HFF-Myc (cell line): Measurements from ENCODE around the gene C1QTNF2.

ENCODE experiments used
- DNase-seq: peaks from one replicate; pipeline ENCODE4 v3.0.0-alpha.2; 2011; ENCODE audit warnings: low read depth; ENCODE audit errors: extremely low read depth
- H3K4me3 ChIP-seq: replicated peaks from 2 replicates; pipeline ENCODE4 v1.5.1; 2011; ENCODE audit warnings: low read depth, mild to moderate bottlenecking, control low read depth, low read length
- CTCF ChIP-seq: IDR thresholded peaks from 2 replicates; pipeline ENCODE4 v1.5.1; 2012; ENCODE audit warnings: mild to moderate bottlenecking, low read depth, low read length, control low read depth; ENCODE audit errors: missing control alignments

C1QTNF2 gene

GRCh38 chr5:160398806-160399205, 28.4 kb upstream of the C1QTNF2 start:
- no peak for TF ChIP-seq CTCF
- H3K4me3 ChIP-seq, result peak overlapping the region; percentile 50
- DNase-seq, result no peak

DNA sequence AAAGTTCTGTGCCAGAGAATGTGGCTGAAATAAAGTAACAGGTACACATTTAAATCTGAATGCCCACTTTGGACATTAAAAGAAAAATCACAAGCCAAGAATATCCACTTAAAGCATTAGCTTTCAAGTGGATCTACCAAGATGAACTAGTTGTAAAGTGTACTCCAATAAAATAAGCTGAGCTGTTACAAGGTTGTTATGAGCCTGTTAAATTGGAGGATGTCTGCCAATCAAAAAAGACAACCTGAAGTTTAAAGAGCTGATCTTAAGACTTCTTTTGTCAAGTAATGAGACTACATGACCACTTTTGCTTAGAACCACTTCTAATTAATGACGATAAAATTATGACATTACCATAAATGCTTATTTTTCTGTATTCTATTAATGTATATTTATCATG, 27.1 kb upstream of the C1QTNF2 start:
- no peak for DNase-seq
- TF ChIP-seq CTCF, result no peak
- no peak overlapping the region for H3K4me3 ChIP-seq

DNA sequence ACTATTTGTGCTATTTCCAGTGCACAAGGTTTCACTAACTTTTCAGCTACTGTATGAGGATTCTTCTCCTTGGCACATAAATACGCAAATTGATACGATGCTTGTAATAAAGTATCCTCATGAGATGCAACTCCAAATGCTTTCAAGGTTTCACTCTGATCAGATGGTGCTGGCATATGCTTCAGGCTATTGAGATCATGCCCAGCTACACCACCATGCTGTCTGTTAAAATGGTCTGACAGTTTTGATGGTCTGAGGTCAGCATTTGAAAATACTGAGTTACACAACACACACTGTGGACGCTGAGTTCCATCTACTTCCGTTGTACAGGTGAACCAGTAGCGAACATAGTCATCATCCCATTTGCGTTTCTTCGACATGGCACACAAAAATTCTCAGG, 24.7 kb upstream of the C1QTNF2 start:
- no peak for TF ChIP-seq CTCF

DNA sequence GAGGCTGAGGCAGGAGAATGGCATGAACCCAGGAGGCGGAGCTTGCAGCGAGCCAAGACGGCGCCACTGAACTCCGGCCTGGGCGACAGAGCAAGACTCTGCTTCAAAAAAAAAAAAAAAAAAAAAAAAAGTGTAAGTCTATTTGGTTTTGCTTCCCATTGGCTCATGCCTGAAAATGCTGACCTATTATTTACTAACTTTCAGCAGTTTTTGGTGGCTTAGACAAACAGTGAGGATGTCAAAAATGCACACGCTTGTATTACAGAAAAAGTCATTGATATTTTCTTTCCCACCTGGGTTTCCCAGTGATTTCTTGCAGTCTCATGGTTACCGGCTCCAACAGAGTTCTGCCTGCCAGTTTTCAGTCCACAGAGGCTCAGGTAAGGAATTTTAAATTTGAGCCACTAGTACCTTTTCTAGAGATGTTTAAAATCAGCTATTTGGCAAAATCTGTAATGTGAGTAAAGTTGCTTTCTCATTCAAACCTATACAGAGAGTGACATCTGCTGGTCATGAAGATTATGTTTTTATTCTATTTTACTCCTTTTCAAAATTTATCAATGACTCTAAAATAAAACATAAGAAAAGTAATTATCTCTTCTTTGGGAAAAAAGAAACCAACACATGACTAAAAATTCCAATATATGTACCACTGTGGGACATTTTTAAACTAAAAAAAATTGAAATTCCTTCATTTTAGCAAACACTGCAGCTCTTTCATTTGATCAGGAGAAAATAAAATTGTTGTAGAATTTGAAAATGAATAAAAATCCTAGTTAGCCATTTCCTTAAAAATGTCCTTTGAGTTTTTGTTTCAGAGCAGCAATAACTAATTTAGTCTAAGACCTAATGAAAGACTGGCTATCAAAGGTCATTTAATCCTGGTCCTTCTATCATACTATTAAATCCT, 20.6 kb upstream of the C1QTNF2 start:
- peak; percentile 27 for TF ChIP-seq CTCF
- H3K4me3 ChIP-seq, result no peak overlapping the region
- no peak for DNase-seq

More for the DNA sequence above, 24.7 kb upstream of the C1QTNF2 start:
- no peak for DNase-seq
- no peak overlapping the region for H3K4me3 ChIP-seq

GRCh38 chr5:160387445-160387844, 17.0 kb upstream of the C1QTNF2 start:
- DNase-seq, result no peak
- TF ChIP-seq CTCF, result no peak
- H3K4me3 ChIP-seq, result no peak overlapping the region

DNA sequence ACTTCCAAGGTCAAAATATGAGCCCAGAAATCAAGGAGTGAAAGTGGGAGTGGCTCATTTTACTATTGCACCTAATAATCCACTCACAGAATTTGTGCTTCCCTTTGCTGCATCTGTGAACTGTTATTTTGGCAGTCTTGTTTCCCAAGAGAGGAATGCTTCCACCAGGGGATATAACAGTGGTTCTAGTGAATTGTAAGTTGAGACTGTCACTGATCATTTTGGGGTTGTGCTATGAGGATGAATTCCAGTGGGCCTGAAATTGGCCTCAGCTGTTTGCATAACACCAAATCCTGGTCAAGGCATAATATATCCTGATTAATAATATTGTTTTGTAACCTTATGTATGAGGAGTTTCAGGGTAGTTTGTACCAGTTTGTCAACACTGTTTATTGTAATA, 15.1 kb upstream of the C1QTNF2 start:
- H3K4me3 ChIP-seq, result no peak overlapping the region
- TF ChIP-seq CTCF, result no peak
- DNase-seq, result no peak

DNA sequence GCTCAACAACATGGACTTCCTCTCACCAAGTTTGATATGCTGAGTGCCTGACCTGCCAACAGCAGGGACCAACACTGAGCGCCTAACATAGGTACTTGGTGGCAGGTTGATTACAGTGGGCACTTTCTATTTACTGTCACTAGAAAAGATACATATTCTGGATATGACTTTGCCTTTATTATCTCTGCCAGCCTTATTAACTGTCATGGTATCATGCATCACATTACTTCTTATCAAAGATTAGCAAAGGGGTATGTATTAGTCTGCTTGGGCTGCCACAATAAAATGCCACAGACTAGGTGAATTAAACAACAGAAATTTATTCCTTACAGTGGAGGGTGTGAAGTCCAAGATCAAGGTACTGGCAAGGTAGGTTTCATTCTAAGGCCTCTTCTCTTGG, 14.3 kb upstream of the C1QTNF2 start:
- TF ChIP-seq CTCF, result no peak

More for the DNA sequence above, 14.3 kb upstream of the C1QTNF2 start:
- no peak overlapping the region for H3K4me3 ChIP-seq
- no peak for DNase-seq
